Kidney epithelial cell (primary cell): ENCODE measurements around the gene G0S2. TPM values are rescaled to one million over a fixed set of nuclear protein-coding genes. Genes with fewer than 3 reads are reported as not detected.

ENCODE experiments used
- DNase-seq: peaks from one replicate; pipeline ENCODE4 v3.0.0-alpha.2; 2010; ENCODE audit warnings: low read depth
- H3K27me3 ChIP-seq: 2 replicates; pipeline ENCODE4 v1.6.0; 2011; ENCODE audit warnings: low read length; ENCODE audit not compliant: control insufficient read depth, insufficient read depth
- H3K36me3 ChIP-seq: 2 replicates; pipeline ENCODE4 v1.5.1; 2011; ENCODE audit warnings: low read length; ENCODE audit not compliant: control insufficient read depth, insufficient read depth
- H3K4me3 ChIP-seq: 2 replicates; pipeline ENCODE4 v1.5.1; 2011; ENCODE audit warnings: low read depth, mild to moderate bottlenecking, control low read depth, low read length
- CTCF ChIP-seq: IDR thresholded peaks from 2 replicates; pipeline ENCODE4 v1.5.1; 2011; ENCODE audit warnings: mild to moderate bottlenecking, moderate library complexity, low read length, control low read depth, inconsistent platforms; ENCODE audit not compliant: insufficient read depth, poor library complexity, severe bottlenecking
- total RNA-seq: library from RNA; depleted of rRNA; stranded (reverse); fragments of >200 nt; gene quantifications from 2 replicates; pipeline ENCODE4 v1.2.3, GENCODE V29; 2015

G0S2 gene
- total RNA-seq, 1 donor from 2014 or later: 164 TPM

GRCh38 chr1:209662879-209663327 is 12.3 kb upstream of the G0S2 start:
- no peak for DNase-seq
- Histone ChIP-seq H3K36me3 (no peaks in the 10 kb centered on the region), H3K4me3 (no peak overlapping the region), H3K27me3 (no peaks in the 10 kb centered on the region)
- TF ChIP-seq CTCF: no peak

GRCh38 chr1:209667103-209667502 is 8.1 kb upstream of the G0S2 start:
- DNase-seq: no peak
- TF ChIP-seq CTCF: no peak
- Histone ChIP-seq H3K4me3 (no peak overlapping the region), H3K36me3 (no peaks in the 10 kb centered on the region), H3K27me3 (no peaks in the 10 kb centered on the region)

GRCh38 chr1:209667708-209668107 is 7.5 kb upstream of the G0S2 start:
- no peak for TF ChIP-seq CTCF
- Histone ChIP-seq H3K4me3 (no peak overlapping the region), H3K27me3 (no peaks in the 10 kb centered on the region), H3K36me3 (no peaks in the 10 kb centered on the region)
- DNase-seq: no peak

DNA sequence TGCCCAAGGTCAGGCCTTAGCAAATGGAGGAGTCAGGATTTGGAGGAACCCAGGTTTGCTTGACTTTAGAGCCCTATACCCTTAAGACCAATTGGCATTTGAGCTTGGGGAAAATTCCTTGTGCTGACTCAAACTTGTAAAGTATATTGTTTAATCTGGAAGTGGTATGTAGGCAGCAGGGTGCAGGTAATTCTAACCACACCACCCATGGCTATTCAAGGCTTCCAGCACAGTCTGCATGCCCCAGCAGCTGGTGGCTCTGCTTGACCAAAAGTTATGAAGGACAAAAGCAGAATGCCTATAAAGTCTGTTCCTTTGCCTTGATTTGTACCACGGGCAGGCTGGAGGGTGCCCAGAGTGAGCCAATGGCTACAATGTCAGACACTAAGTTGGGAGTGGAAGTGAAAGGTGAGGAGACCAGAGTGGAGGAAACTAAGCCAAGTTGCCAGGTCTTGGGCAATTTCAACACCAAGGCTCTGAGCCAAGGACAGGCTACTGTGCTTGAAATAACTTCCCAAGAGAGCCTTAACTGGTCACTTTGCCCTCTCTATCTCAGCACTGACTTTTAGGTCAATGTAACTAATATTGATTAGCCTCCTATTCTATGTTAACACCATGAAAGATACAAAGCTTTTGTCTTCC is 4.7 kb upstream of the G0S2 start:
- Histone ChIP-seq H3K27me3 (no peaks in the 10 kb centered on the region), H3K4me3 (no peak overlapping the region), H3K36me3 (no peaks in the 10 kb centered on the region)
- no peak for DNase-seq
- TF ChIP-seq CTCF: no peak

DNA sequence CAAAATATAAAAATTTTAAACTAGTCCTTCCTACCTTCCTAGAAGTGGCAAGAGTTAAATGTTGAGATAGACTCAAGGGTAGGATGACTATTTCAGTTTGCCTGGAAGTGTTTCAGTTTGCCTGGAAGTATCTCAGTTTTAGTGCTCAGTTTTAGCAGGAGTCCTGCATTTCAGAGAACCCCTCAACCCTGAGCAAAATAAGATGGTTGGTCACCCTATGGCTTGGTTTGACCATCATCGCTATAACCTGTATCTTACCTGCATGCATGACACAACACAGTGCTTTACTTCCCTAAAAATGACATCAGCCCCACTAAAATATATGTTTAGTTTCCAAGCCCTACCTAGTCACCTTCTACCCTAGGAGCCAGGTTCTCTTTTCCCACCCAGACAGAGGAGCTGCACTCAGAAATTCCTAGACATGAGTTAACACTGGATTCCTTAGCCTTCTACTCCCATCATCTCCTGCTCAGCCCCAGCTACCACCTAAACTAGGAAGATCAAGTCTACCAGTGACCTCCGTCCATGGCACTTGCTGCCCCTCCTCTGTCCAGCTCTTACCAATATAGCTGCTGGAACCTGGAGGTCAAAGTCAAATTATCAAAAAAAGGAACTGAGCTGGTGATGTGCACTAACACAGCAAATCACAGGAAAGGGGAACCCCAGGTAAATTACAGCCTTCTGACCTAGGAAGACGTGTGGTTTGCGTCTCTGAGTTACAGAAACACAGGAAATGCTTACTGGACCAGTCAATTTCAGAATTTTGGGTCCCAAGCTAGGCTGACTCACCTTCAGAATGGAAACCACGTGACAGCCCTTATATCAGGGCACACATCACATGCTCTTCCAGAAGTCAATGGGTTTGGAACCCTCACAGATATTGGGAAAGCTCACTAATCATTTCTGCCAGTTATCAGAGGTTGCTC is 2.2 kb upstream of the G0S2 start:
- Histone ChIP-seq H3K36me3 (no peaks in the 10 kb centered on the region), H3K27me3 (peaks cover 3% of the 10 kb centered on the region), H3K4me3 (no peak overlapping the region)
- no peak for TF ChIP-seq CTCF
- DNase-seq: no peak
